Measurements from ENCODE around the gene WNT7B.

The WNT7B gene

GRCh38 chr22:45908961-45909360 is 68.0 kb downstream of the WNT7B start:
- DNase-seq (ENCODE audit: low spot score) = no peak
- TF ChIP-seq CTCF (IDR thresholded peaks at IDR 0.05; ENCODE audit: extremely low read depth, missing control alignments) = no peak

GRCh38 chr22:45907996-45908395 is 69.0 kb downstream of the WNT7B start:
- DNase-seq (ENCODE audit: low spot score) = no peak
- no peak for TF ChIP-seq CTCF (IDR thresholded peaks at IDR 0.05; ENCODE audit: extremely low read depth, missing control alignments)

- no peak for TF ChIP-seq CTCF (IDR thresholded peaks at IDR 0.05; ENCODE audit: extremely low read depth, missing control alignments)
- no peak for DNase-seq (ENCODE audit: low spot score)
These were observed 69.6 kb downstream of the WNT7B start for GRCh38 chr22:45907378-45907777.

- TF ChIP-seq CTCF (IDR thresholded peaks at IDR 0.05; ENCODE audit: extremely low read depth, missing control alignments) = no peak
- no peak for DNase-seq (ENCODE audit: low spot score)
These were observed 70.0 kb downstream of the WNT7B start for GRCh38 chr22:45906946-45907345.

- TF ChIP-seq CTCF (IDR thresholded peaks at IDR 0.05; ENCODE audit: extremely low read depth, missing control alignments) = no peak
- DNase-seq (ENCODE audit: low spot score) = no peak
These were observed 70.8 kb downstream of the WNT7B start for GRCh38 chr22:45905924-45906865.

GRCh38 chr22:45905326-45905923 is 71.5 kb downstream of the WNT7B start:
- DNase-seq (ENCODE audit: low spot score) = no peak
- no peak for TF ChIP-seq CTCF (IDR thresholded peaks at IDR 0.05; ENCODE audit: extremely low read depth, missing control alignments)

DNA sequence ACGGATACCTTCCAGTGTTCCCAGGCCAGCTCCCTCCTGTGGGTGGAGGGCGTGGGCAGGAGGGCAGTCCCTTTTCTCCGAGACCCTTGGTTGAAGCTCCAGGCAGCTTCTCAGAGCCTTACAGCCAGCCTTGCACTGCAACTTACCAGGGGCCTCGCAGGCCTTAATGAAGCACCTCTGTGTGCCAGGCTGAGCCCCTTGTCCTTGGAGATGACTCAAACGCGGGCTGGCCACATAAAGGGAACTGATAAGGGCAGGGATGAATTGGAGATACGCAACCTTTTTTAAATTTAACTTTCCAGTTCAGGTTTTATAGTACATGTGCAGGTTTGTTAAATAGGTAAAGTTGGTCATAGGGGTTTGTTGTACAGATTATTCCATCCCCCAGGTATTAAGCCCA is 72.7 kb downstream of the WNT7B start:
- no peak for DNase-seq (ENCODE audit: low spot score)
- no peak for TF ChIP-seq CTCF (IDR thresholded peaks at IDR 0.05; ENCODE audit: extremely low read depth, missing control alignments)

All from GM20000 (cell line).